Epithelial cell of prostate (primary cell): Measurements from ENCODE around the gene SARS1.
A peak's percentile ranks its signal among the peaks of the same experiment; 100 is the strongest.

Experiments
- DNase-seq: peaks from one replicate; pipeline ENCODE4 v3.0.0-alpha.2; 2011; ENCODE audit warnings: low read depth, low spot score
- H3K27ac ChIP-seq: fragments of 450-650 bp; 2 replicates; pipeline ENCODE4 v1.5.1; 2017; ENCODE audit warnings: mild to moderate bottlenecking

The SARS1 gene

DNA sequence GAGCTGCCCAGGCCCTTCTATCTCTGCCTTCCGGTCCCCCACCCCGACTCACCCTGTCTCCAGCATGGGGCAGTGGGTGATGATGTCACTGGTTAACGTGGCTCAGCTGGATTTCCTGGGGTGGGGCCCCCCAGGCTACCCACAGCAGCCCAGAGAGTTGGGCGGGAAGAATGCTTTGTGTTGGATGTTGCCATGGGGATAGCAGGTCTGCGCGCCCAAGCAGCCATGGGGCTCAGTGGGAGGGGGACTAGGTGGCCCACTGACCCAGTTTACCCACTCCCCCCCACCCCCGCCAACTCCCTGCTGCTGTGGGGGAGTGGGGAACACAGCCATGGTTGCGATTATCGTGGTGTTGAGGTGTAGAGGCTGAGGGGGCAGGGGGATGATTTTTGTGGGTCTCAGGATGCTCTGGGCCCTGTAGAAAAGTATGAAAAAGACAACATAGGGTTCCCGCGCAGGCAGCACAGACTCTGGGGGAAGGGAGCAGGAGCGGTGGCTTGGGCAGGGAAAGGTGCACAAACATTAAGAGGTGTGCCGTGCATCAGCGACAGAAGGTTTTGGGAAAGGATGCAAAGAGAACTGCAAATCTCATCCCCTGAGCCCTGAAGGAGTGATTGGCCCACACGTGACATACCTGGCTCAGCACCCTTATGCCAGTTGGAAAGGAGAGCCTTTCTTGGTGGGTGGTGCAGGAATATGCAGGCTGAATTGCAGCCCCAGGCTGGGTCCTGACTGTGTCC lies 44.1 kb downstream of the SARS1 start:
- peak overlapping the region; percentile 68 for H3K27ac ChIP-seq
- no peak for DNase-seq

DNA sequence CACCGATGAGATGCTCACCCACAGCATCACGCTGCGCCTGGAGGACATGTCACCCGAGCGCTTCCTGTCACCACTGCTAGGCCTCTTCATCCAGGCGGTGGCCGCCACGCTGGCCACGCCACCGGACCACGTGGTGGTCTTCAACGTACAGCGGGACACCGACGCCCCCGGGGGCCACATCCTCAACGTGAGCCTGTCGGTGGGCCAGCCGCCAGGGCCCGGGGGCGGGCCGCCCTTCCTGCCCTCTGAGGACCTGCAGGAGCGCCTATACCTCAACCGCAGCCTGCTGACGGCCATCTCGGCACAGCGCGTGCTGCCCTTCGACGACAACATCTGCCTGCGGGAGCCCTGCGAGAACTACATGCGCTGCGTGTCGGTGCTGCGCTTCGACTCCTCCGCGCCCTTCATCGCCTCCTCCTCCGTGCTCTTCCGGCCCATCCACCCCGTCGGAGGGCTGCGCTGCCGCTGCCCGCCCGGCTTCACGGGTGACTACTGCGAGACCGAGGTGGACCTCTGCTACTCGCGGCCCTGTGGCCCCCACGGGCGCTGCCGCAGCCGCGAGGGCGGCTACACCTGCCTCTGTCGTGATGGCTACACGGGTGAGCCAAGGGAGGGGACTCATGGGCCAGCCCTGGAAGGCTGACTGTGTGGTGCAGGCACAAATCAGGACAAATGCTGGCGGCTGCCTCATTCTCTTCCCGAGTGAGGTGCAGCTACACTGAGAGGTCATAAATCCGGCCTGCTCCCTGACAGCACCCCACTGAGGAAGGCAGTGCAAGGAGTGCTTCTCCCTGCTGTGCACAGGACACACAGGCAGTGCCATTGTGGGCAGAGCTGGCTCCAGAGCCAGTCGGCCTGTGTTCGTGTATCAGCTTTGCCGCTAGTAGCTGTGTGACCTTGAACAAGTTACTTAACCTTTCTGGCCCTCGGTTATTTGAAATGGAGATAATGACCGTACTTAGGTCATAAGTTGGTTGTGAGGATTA lies 45.1 kb downstream of the SARS1 start:
- no peak overlapping the region for H3K27ac ChIP-seq
- DNase-seq: no peak

DNA sequence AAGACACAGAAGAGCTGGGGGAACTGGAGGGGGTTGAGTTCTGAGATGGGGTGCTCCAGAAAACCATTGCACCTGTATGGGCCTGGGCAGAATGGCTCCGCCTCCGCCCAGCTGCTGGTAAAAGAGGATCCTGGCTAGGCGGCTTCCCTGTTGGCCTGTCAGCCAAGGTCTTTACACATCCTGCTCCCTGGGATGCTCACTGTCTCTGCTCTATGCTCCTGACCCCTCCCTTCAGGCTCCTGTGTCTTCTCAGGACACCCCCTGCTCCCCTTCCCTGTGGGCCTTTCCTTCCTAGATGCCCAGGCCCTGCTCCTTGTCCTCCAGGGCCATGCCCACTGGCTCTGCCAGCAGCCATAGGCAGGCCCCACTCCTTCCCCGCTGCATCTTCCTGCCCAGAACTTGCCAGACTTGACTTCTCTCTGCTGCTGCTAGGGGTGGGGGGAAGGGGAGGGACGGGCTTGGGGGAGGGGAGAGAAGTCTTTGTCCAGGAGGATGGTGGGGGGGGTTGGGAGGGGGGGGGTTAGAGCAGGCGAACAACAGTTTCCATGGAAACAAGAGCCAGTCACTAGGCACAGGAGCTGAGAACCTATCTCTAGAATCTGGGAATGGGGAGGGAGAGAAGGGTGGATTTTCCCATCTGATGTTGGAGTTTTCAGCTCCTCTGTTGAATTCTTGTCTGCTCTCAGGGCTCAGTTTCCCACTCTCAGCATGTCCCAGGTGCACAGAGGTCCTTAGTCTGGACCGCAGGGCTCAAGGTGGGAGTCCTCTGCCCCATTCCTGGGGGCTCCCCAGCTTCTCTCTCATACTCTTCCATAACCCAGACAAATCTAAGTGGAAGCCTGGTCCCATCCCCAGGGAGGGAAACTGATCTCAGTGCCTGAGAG lies 46.2 kb downstream of the SARS1 start:
- H3K27ac ChIP-seq: no peak overlapping the region
- DNase-seq: no peak

DNA sequence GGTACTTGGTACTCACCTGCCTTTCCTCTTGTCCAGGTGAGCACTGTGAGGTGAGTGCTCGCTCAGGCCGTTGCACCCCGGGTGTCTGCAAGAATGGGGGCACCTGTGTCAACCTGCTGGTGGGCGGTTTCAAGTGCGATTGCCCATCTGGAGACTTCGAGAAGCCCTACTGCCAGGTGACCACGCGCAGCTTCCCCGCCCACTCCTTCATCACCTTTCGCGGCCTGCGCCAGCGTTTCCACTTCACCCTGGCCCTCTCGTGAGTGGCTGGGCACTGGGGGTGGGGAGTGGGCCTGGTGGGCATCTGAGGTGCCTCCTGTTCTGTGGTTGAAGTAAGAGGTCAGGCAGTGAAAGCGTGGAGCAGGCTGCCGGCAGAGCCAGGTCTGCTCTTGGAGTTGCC lies 47.3 kb downstream of the SARS1 start:
- DNase-seq: no peak

DNA sequence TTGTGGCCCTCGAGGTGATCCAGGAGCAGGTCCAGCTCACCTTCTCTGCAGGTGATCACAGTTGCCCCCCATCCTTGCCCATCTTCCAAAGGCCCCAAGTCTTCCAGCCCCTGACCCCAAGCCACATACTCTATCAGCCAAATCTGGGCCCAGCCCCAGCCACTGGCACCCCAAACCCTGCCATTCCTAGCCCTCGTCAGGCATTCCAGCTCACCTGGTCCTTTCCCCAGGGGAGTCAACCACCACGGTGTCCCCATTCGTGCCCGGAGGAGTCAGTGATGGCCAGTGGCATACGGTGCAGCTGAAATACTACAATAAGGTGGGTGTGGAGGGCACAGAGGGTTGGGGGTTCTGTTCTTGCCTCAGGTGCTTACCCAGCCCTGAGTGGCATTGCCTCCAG lies 47.9 kb downstream of the SARS1 start:
- no peak for DNase-seq
- H3K27ac ChIP-seq: no peak overlapping the region

More for the DNA sequence above, 47.3 kb downstream of the SARS1 start:
- no peak overlapping the region for H3K27ac ChIP-seq

DNA sequence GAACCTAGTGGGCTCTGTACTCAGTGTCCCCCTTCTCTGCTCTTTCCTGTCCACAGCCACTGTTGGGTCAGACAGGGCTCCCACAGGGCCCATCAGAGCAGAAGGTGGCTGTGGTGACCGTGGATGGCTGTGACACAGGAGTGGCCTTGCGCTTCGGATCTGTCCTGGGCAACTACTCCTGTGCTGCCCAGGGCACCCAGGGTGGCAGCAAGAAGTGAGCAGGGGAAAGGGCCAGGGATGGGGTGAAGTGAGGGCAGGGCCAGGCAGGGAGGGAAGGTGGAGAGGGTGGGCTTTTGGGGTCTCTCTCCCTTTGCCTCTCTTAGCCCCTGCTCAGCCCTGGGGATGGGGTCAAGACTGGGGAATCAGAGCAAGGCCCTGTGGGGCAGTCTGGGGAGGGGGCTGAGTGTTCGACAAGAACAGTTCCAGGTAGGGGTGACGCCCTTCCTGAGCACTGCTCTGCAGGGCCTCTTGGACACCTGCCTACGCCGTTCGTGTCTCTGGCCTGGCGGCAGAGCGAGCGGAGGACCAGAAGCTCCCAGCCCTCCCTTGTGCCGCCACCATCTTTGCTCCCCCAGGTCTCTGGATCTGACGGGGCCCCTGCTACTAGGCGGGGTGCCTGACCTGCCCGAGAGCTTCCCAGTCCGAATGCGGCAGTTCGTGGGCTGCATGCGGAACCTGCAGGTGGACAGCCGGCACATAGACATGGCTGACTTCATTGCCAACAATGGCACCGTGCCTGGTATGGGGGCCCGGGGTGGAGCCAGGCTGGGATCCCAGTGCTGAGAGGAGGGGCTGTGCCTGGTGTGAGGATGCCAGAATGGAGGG lies 48.7 kb downstream of the SARS1 start:
- peak overlapping the region; percentile 79 for H3K27ac ChIP-seq
- no peak for DNase-seq

DNA sequence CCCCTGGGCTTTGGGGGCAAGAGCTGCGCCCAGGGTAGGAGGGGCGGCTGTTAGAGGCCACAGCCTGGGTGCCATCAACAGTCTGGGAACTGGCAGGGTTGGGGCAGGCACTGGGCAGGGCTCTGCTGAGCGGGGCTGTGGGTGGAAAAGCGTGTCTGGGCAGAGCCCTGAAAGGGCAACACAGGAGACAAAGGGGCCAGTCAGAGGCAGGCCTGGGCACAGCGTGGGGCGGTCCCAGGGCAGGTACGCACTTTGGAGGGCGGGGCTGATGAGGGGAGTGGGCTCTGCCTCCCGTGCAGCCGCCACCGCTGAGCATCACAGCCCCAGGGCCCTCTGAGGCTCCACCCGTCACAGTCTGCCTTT lies 49.5 kb downstream of the SARS1 start:
- peak overlapping the region; percentile 79 for H3K27ac ChIP-seq
- no peak for DNase-seq

DNA sequence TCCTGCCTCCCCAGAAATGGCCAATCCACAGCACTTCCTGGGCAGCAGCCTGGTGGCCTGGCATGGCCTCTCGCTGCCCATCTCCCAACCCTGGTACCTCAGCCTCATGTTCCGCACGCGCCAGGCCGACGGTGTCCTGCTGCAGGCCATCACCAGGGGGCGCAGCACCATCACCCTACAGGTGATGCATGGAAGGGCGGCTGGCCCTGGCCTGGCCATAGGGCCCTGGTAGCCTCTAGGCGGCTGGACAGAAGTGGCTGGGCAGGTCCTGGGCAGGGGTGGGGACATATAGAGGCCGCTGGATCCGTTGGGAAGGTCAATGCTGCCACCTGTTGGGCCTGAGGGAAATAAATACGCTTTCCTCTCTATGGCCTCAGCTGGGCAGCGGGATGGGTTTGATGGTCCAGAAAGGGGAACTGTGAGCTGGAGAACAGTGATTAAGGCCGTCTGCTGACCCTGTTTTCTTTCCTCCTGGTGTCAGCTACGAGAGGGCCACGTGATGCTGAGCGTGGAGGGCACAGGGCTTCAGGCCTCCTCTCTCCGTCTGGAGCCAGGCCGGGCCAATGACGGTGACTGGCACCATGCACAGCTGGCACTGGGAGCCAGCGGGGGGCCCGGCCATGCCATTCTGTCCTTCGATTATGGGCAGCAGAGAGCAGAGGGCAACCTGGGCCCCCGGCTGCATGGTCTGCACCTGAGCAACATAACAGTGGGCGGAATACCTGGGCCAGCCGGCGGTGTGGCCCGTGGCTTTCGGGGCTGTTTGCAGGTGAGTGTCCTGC lies 50.1 kb downstream of the SARS1 start:
- H3K27ac ChIP-seq: peak overlapping the region; percentile 79
- DNase-seq: peak; percentile 93

DNA sequence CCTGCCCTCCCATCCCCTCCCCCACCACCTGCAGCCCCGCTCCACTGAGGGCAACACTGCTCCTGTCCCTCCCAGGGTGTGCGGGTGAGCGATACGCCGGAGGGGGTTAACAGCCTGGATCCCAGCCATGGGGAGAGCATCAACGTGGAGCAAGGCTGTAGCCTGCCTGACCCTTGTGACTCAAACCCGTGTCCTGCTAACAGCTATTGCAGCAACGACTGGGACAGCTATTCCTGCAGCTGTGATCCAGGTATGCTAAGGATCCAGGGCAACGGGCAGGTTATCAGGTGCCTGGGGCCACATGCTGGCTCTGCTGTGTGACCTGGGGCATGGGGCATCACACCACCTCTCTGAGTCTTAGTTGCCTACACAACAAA lies 50.6 kb downstream of the SARS1 start:
- no peak for DNase-seq
- H3K27ac ChIP-seq: no peak overlapping the region

DNA sequence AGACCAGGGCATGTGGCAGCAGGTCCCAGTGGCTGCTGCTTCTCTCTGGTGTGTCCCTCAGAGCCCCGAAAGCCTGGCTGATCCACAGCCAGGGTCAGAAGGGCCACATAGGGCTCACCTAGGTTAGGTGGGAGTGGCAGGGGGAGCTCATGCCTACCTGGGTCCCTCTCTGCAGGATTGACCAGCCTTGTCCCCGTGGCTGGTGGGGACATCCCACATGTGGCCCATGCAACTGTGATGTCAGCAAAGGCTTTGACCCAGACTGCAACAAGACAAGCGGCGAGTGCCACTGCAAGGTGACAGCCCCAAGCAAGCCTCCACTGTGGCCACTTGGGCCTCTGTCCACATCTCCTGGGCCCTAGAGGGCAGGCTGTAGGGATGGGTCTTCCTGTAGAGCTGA lies 51.3 kb downstream of the SARS1 start:
- H3K27ac ChIP-seq: no peak overlapping the region
- DNase-seq: no peak

DNA sequence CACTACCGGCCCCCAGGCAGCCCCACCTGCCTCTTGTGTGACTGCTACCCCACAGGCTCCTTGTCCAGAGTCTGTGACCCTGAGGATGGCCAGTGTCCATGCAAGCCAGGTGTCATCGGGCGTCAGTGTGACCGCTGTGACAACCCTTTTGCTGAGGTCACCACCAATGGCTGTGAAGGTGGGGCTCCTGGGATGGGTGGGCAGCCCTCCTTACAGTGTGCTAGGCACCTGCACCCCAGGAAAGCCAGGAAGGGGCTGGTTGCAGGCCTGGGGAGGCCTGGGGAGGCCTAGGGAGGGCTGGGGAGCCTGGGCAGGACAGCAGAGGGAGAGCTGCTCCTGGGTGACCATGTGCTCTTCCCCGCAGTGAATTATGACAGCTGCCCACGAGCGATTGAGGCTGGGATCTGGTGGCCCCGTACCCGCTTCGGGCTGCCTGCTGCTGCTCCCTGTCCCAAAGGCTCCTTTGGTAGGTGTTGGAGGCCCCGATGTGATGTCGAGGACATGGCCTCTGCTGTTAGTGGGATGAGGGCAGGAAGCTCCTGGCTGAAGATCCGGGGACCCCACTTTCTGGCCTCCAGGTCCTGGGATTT lies 52.1 kb downstream of the SARS1 start:
- no peak overlapping the region for H3K27ac ChIP-seq
- no peak for DNase-seq

DNA sequence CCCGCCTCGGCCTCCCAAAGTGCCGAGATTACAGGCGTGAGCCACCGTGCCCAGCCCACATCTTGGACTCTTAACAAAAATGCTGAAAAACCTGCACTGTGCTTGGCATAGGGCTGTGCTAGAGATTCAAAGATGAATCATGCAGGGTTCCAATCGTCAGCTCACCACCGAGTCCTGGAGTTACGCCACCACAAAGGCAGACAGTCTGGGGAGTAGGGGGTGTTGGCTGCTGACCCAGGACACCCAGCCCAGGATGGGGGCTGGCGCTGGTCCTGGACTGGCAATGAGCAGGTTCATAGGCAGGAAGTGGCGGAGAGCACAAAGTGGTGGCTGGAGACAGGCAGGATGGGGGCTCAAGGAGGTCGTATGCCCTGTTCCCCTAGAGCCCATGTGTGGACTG lies 53.2 kb downstream of the SARS1 start:
- peak; percentile 82 for DNase-seq
- peak overlapping the region; percentile 63 for H3K27ac ChIP-seq

DNA sequence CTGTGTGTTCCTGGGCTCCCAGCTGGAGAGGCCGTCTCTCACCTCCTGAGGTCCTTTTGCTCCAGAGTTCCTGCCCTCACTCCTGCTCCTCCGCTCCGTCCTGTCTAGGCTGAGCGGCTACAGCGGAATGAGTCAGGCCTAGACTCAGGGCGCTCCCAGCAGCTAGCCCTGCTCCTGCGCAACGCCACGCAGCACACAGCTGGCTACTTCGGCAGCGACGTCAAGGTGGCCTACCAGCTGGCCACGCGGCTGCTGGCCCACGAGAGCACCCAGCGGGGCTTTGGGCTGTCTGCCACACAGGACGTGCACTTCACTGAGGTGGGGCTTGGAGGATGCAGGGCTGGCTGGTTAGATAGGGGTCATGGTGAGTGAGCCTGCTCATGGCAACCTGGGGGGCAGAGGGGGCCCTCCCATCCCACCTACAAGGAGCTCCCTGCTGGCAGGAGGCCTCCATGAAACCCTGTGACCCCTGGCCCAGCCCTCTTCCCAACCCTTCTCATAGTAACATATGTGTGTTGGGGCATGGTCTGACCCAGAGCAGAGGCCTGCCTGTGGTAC lies 54.1 kb downstream of the SARS1 start:
- DNase-seq: no peak
- peak overlapping the region; percentile 63 for H3K27ac ChIP-seq

DNA sequence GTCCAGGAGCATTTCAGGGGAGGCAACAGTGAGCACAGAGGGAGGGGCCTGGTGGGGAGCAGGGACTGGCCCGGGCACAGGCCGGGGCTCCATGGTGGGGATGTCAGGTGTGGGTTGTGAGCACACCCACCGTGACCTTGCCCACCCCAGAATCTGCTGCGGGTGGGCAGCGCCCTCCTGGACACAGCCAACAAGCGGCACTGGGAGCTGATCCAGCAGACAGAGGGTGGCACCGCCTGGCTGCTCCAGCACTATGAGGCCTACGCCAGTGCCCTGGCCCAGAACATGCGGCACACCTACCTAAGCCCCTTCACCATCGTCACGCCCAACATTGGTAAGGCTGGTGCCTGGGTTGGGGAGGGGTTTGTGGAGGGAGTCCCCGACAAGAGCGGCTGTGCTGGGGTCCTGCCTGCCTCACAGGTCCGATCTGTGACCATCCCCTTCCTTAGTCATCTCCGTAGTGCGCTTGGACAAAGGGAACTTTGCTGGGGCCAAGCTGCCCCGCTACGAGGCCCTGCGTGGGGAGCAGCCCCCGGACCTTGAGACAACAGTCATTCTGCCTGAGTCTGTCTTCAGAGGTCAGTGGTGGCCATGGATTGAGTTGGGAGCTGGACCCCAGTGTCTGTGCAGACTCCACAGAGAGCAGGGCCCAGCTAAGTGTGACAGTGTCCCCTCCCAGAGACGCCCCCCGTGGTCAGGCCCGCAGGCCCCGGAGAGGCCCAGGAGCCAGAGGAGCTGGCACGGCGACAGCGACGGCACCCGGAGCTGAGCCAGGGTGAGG lies 54.9 kb downstream of the SARS1 start:
- no peak for DNase-seq
- H3K27ac ChIP-seq: no peak overlapping the region

DNA sequence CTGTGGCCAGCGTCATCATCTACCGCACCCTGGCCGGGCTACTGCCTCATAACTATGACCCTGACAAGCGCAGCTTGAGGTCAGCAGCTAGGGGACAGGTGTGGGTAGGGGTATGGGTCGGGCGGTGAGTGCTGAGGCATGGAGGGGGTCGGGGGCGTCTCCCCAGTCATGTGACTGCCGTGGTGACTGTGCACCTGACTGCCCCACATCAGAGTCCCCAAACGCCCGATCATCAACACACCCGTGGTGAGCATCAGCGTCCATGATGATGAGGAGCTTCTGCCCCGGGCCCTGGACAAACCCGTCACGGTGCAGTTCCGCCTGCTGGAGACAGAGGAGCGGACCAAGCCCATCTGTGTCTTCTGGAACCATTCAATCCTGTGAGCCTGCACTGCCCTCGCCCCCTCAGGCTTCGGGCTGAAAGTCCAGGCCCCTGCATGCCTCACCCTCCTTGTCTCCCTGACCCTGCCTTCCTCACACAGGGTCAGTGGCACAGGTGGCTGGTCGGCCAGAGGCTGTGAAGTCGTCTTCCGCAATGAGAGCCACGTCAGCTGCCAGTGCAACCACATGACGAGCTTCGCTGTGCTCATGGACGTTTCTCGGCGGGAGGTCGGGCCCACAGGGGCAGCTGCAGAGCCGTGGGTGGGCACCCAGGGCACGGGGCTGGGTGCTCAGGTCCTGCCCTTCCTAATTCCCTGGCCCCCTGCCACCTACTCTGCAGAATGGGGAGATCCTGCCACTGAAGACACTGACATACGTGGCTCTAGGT lies 55.7 kb downstream of the SARS1 start:
- H3K27ac ChIP-seq: no peak overlapping the region
- DNase-seq: no peak

DNA sequence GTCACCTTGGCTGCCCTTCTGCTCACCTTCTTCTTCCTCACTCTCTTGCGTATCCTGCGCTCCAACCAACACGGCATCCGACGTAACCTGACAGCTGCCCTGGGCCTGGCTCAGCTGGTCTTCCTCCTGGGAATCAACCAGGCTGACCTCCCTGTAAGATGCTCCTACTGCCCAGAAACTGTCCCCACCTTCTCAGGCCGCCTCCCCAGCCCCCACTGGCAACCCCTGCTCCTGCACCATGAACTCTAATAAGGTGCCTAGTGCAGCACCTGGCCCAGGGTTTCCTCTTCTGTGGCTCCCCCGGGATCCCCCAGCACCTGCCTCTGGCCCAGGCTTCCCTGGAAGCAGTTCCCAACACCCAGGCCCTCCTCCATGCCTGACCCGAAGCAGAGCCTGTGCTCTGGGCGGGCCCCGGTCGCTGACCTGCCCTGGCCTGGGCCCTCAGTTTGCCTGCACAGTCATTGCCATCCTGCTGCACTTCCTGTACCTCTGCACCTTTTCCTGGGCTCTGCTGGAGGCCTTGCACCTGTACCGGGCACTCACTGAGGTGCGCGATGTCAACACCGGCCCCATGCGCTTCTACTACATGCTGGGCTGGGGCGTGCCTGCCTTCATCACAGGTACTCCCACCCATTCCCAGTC lies 56.4 kb downstream of the SARS1 start:
- no peak overlapping the region for H3K27ac ChIP-seq
- no peak for DNase-seq
